ENCODE results near the gene BFSP1. TPM values are rescaled to one million over a fixed set of nuclear protein-coding genes. Genes with fewer than 3 reads are reported as not detected.

The BFSP1 gene
- total RNA-seq, 1 donor from 2014 or later: not detected

DNA sequence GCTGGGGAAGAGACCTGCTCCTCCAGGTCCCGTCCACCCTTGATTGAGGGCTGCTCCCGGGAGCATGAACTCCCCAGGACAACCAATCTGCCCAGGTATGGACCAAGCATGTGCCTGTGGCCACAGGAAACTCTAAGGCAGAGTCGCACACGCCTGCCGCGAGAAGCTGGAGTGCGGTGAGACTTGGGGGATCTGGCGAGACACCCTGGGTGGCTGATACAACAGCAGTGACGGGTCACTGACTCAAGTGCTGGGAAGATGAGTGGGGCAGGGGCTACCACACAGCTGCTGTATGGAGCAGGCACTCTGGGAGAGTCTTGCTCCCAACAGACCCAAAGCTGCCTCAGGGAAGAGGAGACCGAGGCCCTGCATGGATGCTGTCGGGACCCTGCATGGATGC lies 40.1 kb downstream of the BFSP1 start:
- peak in 1 of 2 donors; percentile 42 for DNase-seq (ENCODE audit: low spot score in 2 of 2)
- intact Hi-C loops (cut with DNase I): no loop called here
- no peak overlapping the region for H3K4me3 ChIP-seq
- H3K27ac ChIP-seq: no peak overlapping the region
- no peaks in the 10 kb centered on the region for H3K4me1 ChIP-seq
- no peaks in the 10 kb centered on the region for H3K27me3 ChIP-seq
- H3K9me3 ChIP-seq: no peaks in the 10 kb centered on the region
- TF ChIP-seq, protein P1, sequence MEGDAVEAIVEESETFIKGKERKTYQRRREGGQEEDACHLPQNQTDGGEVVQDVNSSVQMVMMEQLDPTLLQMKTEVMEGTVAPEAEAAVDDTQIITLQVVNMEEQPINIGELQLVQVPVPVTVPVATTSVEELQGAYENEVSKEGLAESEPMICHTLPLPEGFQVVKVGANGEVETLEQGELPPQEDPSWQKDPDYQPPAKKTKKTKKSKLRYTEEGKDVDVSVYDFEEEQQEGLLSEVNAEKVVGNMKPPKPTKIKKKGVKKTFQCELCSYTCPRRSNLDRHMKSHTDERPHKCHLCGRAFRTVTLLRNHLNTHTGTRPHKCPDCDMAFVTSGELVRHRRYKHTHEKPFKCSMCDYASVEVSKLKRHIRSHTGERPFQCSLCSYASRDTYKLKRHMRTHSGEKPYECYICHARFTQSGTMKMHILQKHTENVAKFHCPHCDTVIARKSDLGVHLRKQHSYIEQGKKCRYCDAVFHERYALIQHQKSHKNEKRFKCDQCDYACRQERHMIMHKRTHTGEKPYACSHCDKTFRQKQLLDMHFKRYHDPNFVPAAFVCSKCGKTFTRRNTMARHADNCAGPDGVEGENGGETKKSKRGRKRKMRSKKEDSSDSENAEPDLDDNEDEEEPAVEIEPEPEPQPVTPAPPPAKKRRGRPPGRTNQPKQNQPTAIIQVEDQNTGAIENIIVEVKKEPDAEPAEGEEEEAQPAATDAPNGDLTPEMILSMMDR (IDR thresholded peaks at IDR 0.05): no peak
- no peaks in the 10 kb centered on the region for H3K36me3 ChIP-seq

DNA sequence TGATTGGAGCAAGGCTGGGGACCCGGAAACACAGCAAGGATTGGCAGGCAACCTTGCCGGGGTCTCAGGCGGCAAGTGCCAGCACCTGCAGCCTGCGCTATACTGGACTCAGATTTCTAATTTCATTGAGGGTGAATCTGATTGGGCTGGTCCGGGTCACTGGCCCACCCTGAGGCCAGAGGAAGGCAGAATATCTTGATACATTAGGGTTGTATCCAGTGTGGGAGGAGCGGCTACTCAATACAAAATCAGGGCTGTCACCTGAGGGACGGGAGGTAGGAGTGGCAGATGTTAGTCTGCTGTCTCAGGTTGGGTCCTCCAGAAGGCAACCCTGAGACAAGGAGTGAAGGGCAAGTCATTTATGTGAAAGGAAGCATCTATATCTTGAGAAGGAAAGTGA lies 40.7 kb downstream of the BFSP1 start:
- Histone ChIP-seq H3K4me3 (no peak overlapping the region), H3K27ac (no peak overlapping the region), H3K9me3 (no peaks in the 10 kb centered on the region), H3K4me1 (no peaks in the 10 kb centered on the region), H3K36me3 (no peaks in the 10 kb centered on the region), H3K27me3 (no peaks in the 10 kb centered on the region)
- intact Hi-C loops (cut with DNase I): no loop called here
- peak in 1 of 2 donors; percentile 35 for DNase-seq (ENCODE audit: low spot score in 2 of 2)
- TF ChIP-seq, protein P1 (IDR thresholded peaks at IDR 0.05): no peak

DNA sequence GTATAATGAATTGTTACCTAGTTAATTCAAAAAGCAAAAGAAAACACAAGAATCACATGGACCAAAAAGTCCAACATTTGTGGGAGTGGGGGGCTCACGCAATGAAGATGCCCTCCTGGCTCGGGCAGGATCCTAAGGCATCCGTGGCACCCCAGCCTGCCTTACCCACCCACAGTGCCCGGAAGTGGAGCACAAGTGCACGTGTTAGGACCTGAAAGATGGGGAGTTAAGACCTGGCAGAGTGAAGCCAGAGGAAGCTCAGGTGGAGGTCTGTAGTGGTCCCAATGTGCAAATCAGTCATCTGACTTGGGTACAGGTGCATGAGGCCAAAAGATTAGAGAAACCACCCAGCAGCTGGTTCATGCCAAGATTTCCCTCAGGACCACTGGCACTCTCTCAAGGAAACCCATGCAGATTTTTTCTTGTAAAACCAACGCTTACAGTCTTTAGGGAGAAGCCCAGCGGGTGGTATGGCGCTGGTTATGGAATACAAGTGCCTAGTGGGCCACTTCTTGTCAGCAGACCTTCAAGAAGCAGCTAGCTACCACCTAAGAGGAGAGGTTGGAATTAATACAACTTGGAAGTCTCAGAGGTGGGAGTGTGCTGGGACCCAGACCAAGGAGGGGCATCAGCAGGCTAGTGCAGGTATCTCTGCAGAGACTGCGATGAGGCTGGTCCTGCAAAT lies 42.1 kb downstream of the BFSP1 start:
- intact Hi-C loops (cut with DNase I): no loop called here
- Histone ChIP-seq H3K27me3 (no peaks in the 10 kb centered on the region), H3K4me1 (no peaks in the 10 kb centered on the region), H3K36me3 (no peaks in the 10 kb centered on the region), H3K27ac (no peak overlapping the region), H3K4me3 (no peak overlapping the region), H3K9me3 (no peaks in the 10 kb centered on the region)
- DNase-seq (ENCODE audit: low spot score in 2 of 2): no peak
- TF ChIP-seq, protein P1 (IDR thresholded peaks at IDR 0.05): no peak

DNA sequence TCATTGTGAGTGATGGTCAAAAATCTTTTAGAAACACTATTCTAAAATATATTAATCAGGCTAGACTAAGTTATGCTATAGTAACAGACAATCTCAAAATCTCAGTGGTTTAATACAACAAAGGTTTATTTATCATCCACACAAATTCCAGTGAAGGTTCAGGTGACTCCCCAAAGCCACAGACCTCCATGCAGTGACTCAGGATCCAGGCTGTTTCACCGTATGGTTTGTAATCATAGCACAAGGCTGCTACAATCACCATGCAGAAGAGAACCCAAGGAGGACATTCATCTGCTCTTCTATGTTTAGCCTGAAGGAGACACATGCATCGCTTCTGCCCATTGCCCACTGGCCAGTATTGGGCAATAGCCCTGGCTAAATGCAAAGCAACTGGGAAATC lies 46.2 kb downstream of the BFSP1 start:
- H3K27ac ChIP-seq: no peak overlapping the region
- no peaks in the 10 kb centered on the region for H3K27me3 ChIP-seq
- DNase-seq (ENCODE audit: low spot score in 2 of 2): no peak
- no peak overlapping the region for H3K4me3 ChIP-seq
- TF ChIP-seq, protein P1 (IDR thresholded peaks at IDR 0.05): no peak
- intact Hi-C loops (cut with DNase I): no loop called here
- no peaks in the 10 kb centered on the region for H3K4me1 ChIP-seq
- H3K9me3 ChIP-seq: no peaks in the 10 kb centered on the region
- H3K36me3 ChIP-seq: no peaks in the 10 kb centered on the region

DNA sequence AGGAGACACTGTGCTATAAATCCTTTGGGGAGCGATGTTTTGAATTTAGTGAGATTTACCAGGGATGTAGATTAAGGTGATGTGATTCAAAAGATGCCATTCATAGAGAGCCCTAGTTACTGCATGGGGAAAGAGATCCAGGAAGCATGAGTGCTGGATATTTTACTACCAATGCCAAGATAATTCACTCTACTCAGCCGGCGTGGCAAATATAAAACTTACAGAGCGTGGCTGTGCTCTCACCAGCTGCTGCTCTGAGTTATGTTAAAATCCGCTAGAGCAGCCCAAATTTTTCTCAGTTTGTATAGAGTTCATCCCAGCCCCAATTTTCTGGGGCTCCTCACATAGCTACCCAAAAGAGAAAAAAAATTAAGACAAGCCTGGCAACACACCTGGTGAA lies 48.6 kb downstream of the BFSP1 start:
- intact Hi-C loops (cut with DNase I): no loop called here

More for the DNA sequence above, 48.6 kb downstream of the BFSP1 start:
- no peak for DNase-seq (ENCODE audit: low spot score in 2 of 2)
- Histone ChIP-seq H3K4me3 (no peak overlapping the region), H3K27me3 (no peaks in the 10 kb centered on the region), H3K36me3 (no peaks in the 10 kb centered on the region), H3K4me1 (no peaks in the 10 kb centered on the region), H3K9me3 (no peaks in the 10 kb centered on the region), H3K27ac (no peak overlapping the region)
- TF ChIP-seq, protein P1 (IDR thresholded peaks at IDR 0.05): no peak
